Stimulated activated naive CD4-positive, alpha-beta T cell (primary cell): ENCODE results near the gene SPIN1.
"Not testable (repeated sequence)": the region's sequence is repeated elsewhere in the genome, so short reads cannot be mapped to it uniquely, and the experiment has no call there.

Experiments used
- DNase-seq, 6 experiments: peaks; one replicate each; lab custom pipeline; 2025; lab: John Stamatoyannopoulos, UW

SPIN1 gene

GRCh38 chr9:88388203-88388885 lies at the start of gene SPIN1:
TSS of gene SPIN1 (plus strand) at chr9:88388444. CDS start at chr9:88426540, 38,096 bp downstream.
- DNase-seq, result peak; percentile 69 to 93 (median 81)

- DNase-seq, result no peak
These were observed 48.9 kb upstream of the SPIN1 start for GRCh38 chr9:88339317-88339716.

- DNase-seq, result no peak
These were observed 46.0 kb upstream of the SPIN1 start for GRCh38 chr9:88342246-88342645.

GRCh38 chr9:88344013-88344412 lies 44.2 kb upstream of the SPIN1 start:
- DNase-seq, result no peak

GRCh38 chr9:88350354-88350753 lies 37.9 kb upstream of the SPIN1 start:
- DNase-seq, result not testable (repeated sequence)

GRCh38 chr9:88355166-88355565 lies 33.1 kb upstream of the SPIN1 start:
- no peak for DNase-seq

- not testable (repeated sequence) for DNase-seq
These were observed 31.0 kb upstream of the SPIN1 start for GRCh38 chr9:88357250-88357649.

- DNase-seq, result no peak
These were observed 29.5 kb upstream of the SPIN1 start for GRCh38 chr9:88358723-88359122.

GRCh38 chr9:88359974-88360373 lies 28.3 kb upstream of the SPIN1 start:
- DNase-seq, result no peak

GRCh38 chr9:88362681-88363080 lies 25.6 kb upstream of the SPIN1 start:
- no peak for DNase-seq

GRCh38 chr9:88363661-88364060 lies 24.6 kb upstream of the SPIN1 start:
- no peak for DNase-seq

GRCh38 chr9:88364706-88365105 lies 23.5 kb upstream of the SPIN1 start:
- DNase-seq, result no peak

GRCh38 chr9:88370346-88370745 lies 17.9 kb upstream of the SPIN1 start:
- no peak for DNase-seq

- DNase-seq, result no peak
These were observed 16.1 kb upstream of the SPIN1 start for GRCh38 chr9:88372103-88372654.

- DNase-seq, result no peak
These were observed 15.2 kb upstream of the SPIN1 start for GRCh38 chr9:88373045-88373444.

GRCh38 chr9:88378317-88378716 lies 9.9 kb upstream of the SPIN1 start:
- no peak for DNase-seq

- no peak for DNase-seq
These were observed 8.9 kb upstream of the SPIN1 start for GRCh38 chr9:88379352-88379751.

GRCh38 chr9:88380118-88380517 lies 8.1 kb upstream of the SPIN1 start:
- DNase-seq, result no peak

GRCh38 chr9:88381322-88381721 lies 6.9 kb upstream of the SPIN1 start:
- DNase-seq, result not testable (repeated sequence)

- DNase-seq, result no peak
These were observed 5.1 kb upstream of the SPIN1 start for GRCh38 chr9:88383176-88383575.

GRCh38 chr9:88386137-88386536 lies 2.1 kb upstream of the SPIN1 start:
- DNase-seq, result not testable (repeated sequence)

- peak in 1 of 6 experiments; percentile 44 for DNase-seq
These were observed 1.1 kb upstream of the SPIN1 start for GRCh38 chr9:88387036-88387551.

GRCh38 chr9:88387552-88388202 lies 567 bp upstream of the SPIN1 start:
- peak in 5 of 6 experiments; percentile 31 to 80 (median 48) for DNase-seq
